ENCODE results near the gene SLC10A2. TPM values are rescaled to one million over a fixed set of nuclear protein-coding genes. Genes with fewer than 3 reads are reported as not detected.

Gene SLC10A2
- total and polyA plus RNA-seq, 4 donors = not detected

- no peaks in the 10 kb centered on the region for H3K36me3 ChIP-seq (ENCODE audit: control insufficient read depth in 4 of 4, insufficient read depth in 3 of 4, low read depth in 1 of 4, low read length in 3 of 4)
- H3K9me3 ChIP-seq (ENCODE audit: control insufficient read depth in 4 of 4, low read length in 3 of 4) = peaks cover 0 to 6% (median 2%) of the 10 kb centered on the region in 4 donors
- H3K4me1 ChIP-seq (ENCODE audit: control insufficient read depth in 4 of 4, insufficient read depth in 4 of 4, low read length in 3 of 4) = no peaks in the 10 kb centered on the region
- no peak overlapping the region for H3K9ac ChIP-seq (ENCODE audit: low read depth in 1 of 2, low read length in 2 of 2)
- no peak for DNase-seq (ENCODE audit: low spot score)
- whole genome bisulfite sequencing = 87% methylated on average over 2 of the region's 2 CpGs
- no peak overlapping the region for H3K27ac ChIP-seq (ENCODE audit: low read depth in 1 of 2, low read length in 2 of 2)
- no peak overlapping the region for H3K4me3 ChIP-seq (ENCODE audit: low read depth in 1 of 3, low read length in 3 of 3)
- no peaks in the 10 kb centered on the region for H3K27me3 ChIP-seq (ENCODE audit: control insufficient read depth in 4 of 4, insufficient read depth in 4 of 4, low read length in 3 of 4)
- no peak for TF ChIP-seq REST (IDR thresholded peaks at IDR 0.05)
- TF ChIP-seq JUND (IDR thresholded peaks at IDR 0.05) = no peak
- TF ChIP-seq TAF1 (conservative IDR thresholded peaks at IDR 0.05) = no peak
- no peak for TF ChIP-seq MAX (IDR thresholded peaks at IDR 0.05)
- no peak for TF ChIP-seq HNF4G (IDR thresholded peaks at IDR 0.05)
- TF ChIP-seq HNF4A (conservative IDR thresholded peaks at IDR 0.05) = no peak
- no peak for TF ChIP-seq CTCF (IDR thresholded peaks at IDR 0.05; ENCODE audit: low read depth, low read length, missing input control)
- TF ChIP-seq YY1 (IDR thresholded peaks at IDR 0.05) = no peak
- no peak for TF ChIP-seq EGR1 (IDR thresholded peaks at IDR 0.05; ENCODE audit: low read depth in 2 of 2)
- no peak for TF ChIP-seq RXRA (IDR thresholded peaks at IDR 0.05)
- no peak for TF ChIP-seq GABPA (IDR thresholded peaks at IDR 0.05 in 1 of 2, conservative IDR thresholded peaks at IDR 0.05 in 1 of 2)
- no peak for TF ChIP-seq NR2F2 (IDR thresholded peaks at IDR 0.05)
- no peak for TF ChIP-seq RAD21 (IDR thresholded peaks at IDR 0.05)
- TF ChIP-seq SP1 (IDR thresholded peaks at IDR 0.05) = no peak
- TF ChIP-seq FOXA1 (IDR thresholded peaks at IDR 0.05) = no peak
- TF ChIP-seq ATF3 (IDR thresholded peaks at IDR 0.05) = no peak
- no peak for TF ChIP-seq FOXA2 (IDR thresholded peaks at IDR 0.05)
- TF ChIP-seq ZBTB33 (IDR thresholded peaks at IDR 0.05) = no peak
Measured at GRCh38 chr13:103062079-103062478, 4.1 kb downstream of the SLC10A2 start.
